Measurements from ENCODE around the gene DNAJC16.

GRCh38 chr1:15479654-15480347 lies 46.8 kb upstream of the DNAJC16 start:
- no peak for TF ChIP-seq CREB5 (CRISPR knock-in tag; IDR thresholded peaks at IDR 0.05; ENCODE audit: low read depth)
- TF ChIP-seq ARNTL (CRISPR knock-in tag; IDR thresholded peaks at IDR 0.05; ENCODE audit: borderline replicate concordance, low read depth): no peak
- TF ChIP-seq PATZ1 (CRISPR knock-in tag; IDR thresholded peaks at IDR 0.05; ENCODE audit: borderline replicate concordance): no peak
- no peak for TF ChIP-seq RARB (CRISPR knock-in tag; IDR thresholded peaks at IDR 0.05)
- TF ChIP-seq ZFP30 (CRISPR knock-in tag; IDR thresholded peaks at IDR 0.05): no peak
- no peak for TF ChIP-seq TCF4 (CRISPR knock-in tag; IDR thresholded peaks at IDR 0.05; ENCODE audit: borderline replicate concordance)
- no peak for TF ChIP-seq ZNF70 (CRISPR knock-in tag; IDR thresholded peaks at IDR 0.05)
- no peak for TF ChIP-seq TSHZ2 (CRISPR knock-in tag; IDR thresholded peaks at IDR 0.05)

Measured in SK-N-SH treated with all-trans-retinoic acid at 6 μM for 48 hours (cell line).